Right lobe of liver (tissue), 6 donors: ENCODE measurements around the gene MYO7A. TPM values are rescaled to one million over a fixed set of nuclear protein-coding genes. Genes with fewer than 3 reads are reported as not detected.

ENCODE experiments used
- ATAC-seq, 4 donors: fragments of 200-7000 bp; cut with Tn5 transposase; one replicate each; pipeline ENCODE4 v1.9.1; 2020; ENCODE audit warnings: mild to moderate bottlenecking in 4 of 4, moderate library complexity in 4 of 4
- DNase-seq, 3 donors: peaks; one replicate each; pipeline ENCODE4 v3.0.0-alpha.2; 2020
- H3K27ac ChIP-seq, 3 donors: fragments of 200-600 bp; one replicate each; pipeline ENCODE4 v1.8.0; 2022
- H3K27me3 ChIP-seq, 2 donors: fragments of 200-600 bp; one replicate each; pipeline ENCODE4 v1.8.0; 2022
- H3K36me3 ChIP-seq, 4 donors: fragments of 200-600 bp; sonication (generic) in 1 of 4; one replicate each; pipeline versions ENCODE4 v1.5.1 to v1.8.0; 2017 to 2022; ENCODE audit warnings: control low read depth in 1 of 4
- H3K4me1 ChIP-seq, 4 donors: fragments of 200-600 bp; sonication (generic) in 1 of 4; one replicate each; pipeline versions ENCODE4 v1.5.1 to v1.8.0; 2017 to 2022; ENCODE audit warnings: control low read depth in 1 of 4
- H3K4me3 ChIP-seq, 3 donors: fragments of 200-600 bp; one replicate each; pipeline ENCODE4 v1.8.0; 2022
- H3K9me3 ChIP-seq, 4 donors: fragments of 200-600 bp; sonication (generic) in 1 of 4; one replicate each; pipeline versions ENCODE4 v1.5.1 to v1.8.0; 2017 to 2022; ENCODE audit warnings: control low read depth in 1 of 4
- POLR2A ChIP-seq: fragments of 450-650 bp; IDR thresholded peaks from one replicate; pipeline ENCODE4 v1.6.1; 2017; ENCODE audit warnings: antibody characterized with exemption, mild to moderate bottlenecking
- WGBS: methylation state at CpG from one replicate; pipeline ENCODE4 v1.1.6; 2018; ENCODE audit warnings: low coverage, low lambda C conversion rate; ENCODE audit not compliant: insufficient coverage; ENCODE audit errors: missing lambda C conversion rate; 5-methylcytosine and 5-hydroxymethylcytosine counted together
- intact Hi-C, 2 donors: fragments of 100-400 bp; cut with DNase I; formaldehyde crosslinking; loops; one replicate each; pipeline versions ENCODE4 v1.11.2 to v1.14.1; 2022
- long read RNA-seq: library from polyadenylated mRNA; unstranded; transcript quantifications from one replicate; pipeline ENCODE4 v2.0.0, GENCODE V29; 2019
- total RNA-seq, 6 experiments: library from RNA; depleted of rRNA in 2 of 6; stranded (reverse); fragments of >200 nt in 2 of 6; fragmentation: NEBNext Ultra II Directional in 3 of 6; extraction: Animal tissue kit (Norgen Biotek cat#: 25700) in 3 of 6; gene quantifications; one replicate each; pipeline versions ENCODE4 v1.1.0 to v1.2.4, GENCODE V29; 2016 to 2023
- TF ChIP-seq, protein P1 (sequence below), 4 donors: fragments of 200-600 bp in 3 of 4; fragments of 450-650 bp in 1 of 4; IDR thresholded peaks; one replicate each; pipeline versions ENCODE4 v1.5.1 to v1.8.0; 2016 to 2022; ENCODE audit warnings: antibody characterized with exemption in 4 of 4, mild to moderate bottlenecking in 2 of 4
- donor health status: DM: no; HTN: yes; CAD: no.
- donor health status: DM: no; HTN: no; CAD: no.
- donor health status: DM: no; HTN: no; CAD: no.
- donor health status: DM: no; HTN: yes; CAD: no.
- donor health status: DM: no; HTN: yes; CAD: no.

Gene MYO7A
- total RNA-seq: 10 to 100 TPM; 23.6 to 39.6 (median 32.0) TPM
- long read RNA-seq, partial matches to known transcripts: 1 of 2 reads
- long read RNA-seq, other reads (novel, unspliced or antisense): 1 of 2 reads

DNA sequence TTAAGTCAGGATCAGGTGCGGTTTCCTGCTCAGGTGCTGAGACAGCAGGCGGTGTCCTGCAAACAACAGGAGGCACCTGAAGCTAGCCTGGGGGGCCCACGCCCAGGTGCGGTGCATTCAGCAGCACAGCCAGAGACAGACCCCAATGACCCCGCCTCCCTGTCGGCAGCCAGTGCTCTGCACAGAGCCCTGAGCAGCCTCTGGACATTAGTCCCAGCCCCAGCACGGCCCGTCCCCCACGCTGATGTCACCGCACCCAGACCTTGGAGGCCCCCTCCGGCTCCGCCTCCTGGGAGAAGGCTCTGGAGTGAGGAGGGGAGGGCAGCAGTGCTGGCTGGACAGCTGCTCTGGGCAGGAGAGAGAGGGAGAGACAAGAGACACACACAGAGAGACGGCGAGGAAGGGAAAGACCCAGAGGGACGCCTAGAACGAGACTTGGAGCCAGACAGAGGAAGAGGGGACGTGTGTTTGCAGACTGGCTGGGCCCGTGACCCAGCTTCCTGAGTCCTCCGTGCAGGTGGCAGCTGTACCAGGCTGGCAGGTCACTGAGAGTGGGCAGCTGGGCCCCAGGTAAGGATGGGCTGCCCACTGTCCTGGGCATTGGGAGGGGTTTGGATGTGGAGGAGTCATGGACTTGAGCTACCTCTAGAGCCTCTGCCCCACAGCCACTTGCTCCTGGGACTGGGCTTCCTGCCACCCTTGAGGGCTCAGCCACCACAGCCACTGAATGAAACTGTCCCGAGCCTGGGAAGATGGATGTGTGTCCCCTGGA is at the start of gene MYO7A:
MYO7A (plus strand) TSS at position 327 of the 772 bp plus-strand sequence. CDS start 2,389 bp downstream, outside the sequence.
- Histone ChIP-seq H3K4me3 (peak within 1 kb of the TSS; percentile 40 to 61 (median 60)), H3K36me3 (peaks cover 0 to 16% (median under 1%) of the 10 kb centered on the region in 4 donors), H3K4me1 (peaks cover 0 to 50% (median 27%) of the 10 kb centered on the region in 4 donors), H3K9me3 (no peaks in the 10 kb centered on the region), H3K27me3 (no peaks in the 10 kb centered on the region), H3K27ac (peak within 1 kb of the TSS; percentile 63 to 93 (median 88))
- 3% methylated on average over 8 of the region's 20 CpGs for WGBS
- intact Hi-C loops: loop anchor here (5.0 to 10.0 kb wide), 3 partner anchors 59 to 427 kb away; no protein-coding TSS in a partner anchor
- ATAC-seq: peak; percentile 74 to 88 (median 78)
- DNase-seq: peak; percentile 92 to 96 (median 95)
- TF ChIP-seq, protein P1, sequence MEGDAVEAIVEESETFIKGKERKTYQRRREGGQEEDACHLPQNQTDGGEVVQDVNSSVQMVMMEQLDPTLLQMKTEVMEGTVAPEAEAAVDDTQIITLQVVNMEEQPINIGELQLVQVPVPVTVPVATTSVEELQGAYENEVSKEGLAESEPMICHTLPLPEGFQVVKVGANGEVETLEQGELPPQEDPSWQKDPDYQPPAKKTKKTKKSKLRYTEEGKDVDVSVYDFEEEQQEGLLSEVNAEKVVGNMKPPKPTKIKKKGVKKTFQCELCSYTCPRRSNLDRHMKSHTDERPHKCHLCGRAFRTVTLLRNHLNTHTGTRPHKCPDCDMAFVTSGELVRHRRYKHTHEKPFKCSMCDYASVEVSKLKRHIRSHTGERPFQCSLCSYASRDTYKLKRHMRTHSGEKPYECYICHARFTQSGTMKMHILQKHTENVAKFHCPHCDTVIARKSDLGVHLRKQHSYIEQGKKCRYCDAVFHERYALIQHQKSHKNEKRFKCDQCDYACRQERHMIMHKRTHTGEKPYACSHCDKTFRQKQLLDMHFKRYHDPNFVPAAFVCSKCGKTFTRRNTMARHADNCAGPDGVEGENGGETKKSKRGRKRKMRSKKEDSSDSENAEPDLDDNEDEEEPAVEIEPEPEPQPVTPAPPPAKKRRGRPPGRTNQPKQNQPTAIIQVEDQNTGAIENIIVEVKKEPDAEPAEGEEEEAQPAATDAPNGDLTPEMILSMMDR (IDR thresholded peaks at IDR 0.05): no peak
- peak; percentile 78 for TF ChIP-seq POLR2A

DNA sequence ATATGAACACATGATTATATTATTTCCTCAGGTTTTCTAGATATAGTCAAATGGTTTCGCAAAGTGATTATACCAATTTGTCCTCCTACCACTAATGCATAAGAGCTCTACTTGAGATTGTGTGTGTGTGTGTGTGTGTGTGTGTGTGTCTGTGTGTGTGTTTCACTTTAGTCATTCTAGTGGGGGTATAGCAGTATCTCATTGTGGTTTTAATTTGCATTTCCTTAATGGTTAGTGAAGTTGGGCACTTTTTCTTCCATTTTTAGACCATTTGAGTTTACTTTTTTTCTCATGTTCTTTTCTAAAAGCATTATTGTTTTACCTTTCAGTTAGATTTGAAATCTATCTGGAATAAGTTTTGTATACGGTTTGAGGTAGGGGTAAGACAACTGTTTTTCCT is 48.4 kb upstream of the MYO7A start:
- no peak overlapping the region for H3K4me3 ChIP-seq
- H3K36me3 ChIP-seq: no peaks in the 10 kb centered on the region
- TF ChIP-seq, protein P1 (IDR thresholded peaks at IDR 0.05): no peak
- TF ChIP-seq POLR2A: no peak
- ATAC-seq (no peak), DNase-seq (no peak)
- peaks cover 0 to 18% (median 9%) of the 10 kb centered on the region in 4 donors for H3K4me1 ChIP-seq
- WGBS: 83% methylated on average over 2 of the region's 2 CpGs
- H3K9me3 ChIP-seq: no peaks in the 10 kb centered on the region
- no peaks in the 10 kb centered on the region for H3K27me3 ChIP-seq
- no peak overlapping the region for H3K27ac ChIP-seq
- intact Hi-C loops: no loop called here

DNA sequence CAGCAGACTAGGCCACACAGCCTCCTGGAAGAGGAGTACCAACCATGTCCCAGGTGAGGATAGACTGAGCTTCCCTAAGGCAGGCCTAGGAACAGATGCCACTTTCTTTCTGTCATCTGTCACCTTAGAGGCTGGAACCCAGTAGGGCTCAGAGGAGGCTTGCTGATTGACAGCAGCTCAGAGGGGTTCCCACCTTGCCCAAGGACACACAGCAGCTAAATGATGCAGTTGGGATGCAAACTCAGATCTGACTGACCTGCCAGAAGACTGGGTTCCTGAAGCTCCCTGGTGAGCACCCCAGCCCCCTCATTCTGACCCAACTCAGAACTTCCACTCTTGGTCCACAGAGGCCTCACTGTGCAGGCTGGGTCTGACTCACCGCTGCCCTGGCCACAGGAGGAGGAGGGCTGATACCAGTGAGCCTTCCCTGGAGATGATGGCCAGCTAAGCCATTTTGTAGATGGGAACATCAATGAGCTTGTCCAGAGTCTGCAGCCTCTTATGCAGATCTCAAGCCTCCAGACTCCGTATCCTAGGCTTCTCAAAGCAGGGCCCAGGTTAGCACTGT is 47.3 kb upstream of the MYO7A start:
- peaks cover 0 to 22% (median 9%) of the 10 kb centered on the region in 4 donors for H3K4me1 ChIP-seq
- DNase-seq (peak in 1 of 3 donors; percentile 25), ATAC-seq (no peak)
- no peaks in the 10 kb centered on the region for H3K27me3 ChIP-seq
- H3K4me3 ChIP-seq: no peak overlapping the region
- no peak for TF ChIP-seq POLR2A
- TF ChIP-seq, protein P1 (IDR thresholded peaks at IDR 0.05): no peak
- H3K27ac ChIP-seq: no peak overlapping the region
- intact Hi-C loops: no loop called here
- peaks cover 0 to 7% (median 0%) of the 10 kb centered on the region in 4 donors for H3K36me3 ChIP-seq
- WGBS: no CpG with 5 or more reads among the region's 2 CpGs
- no peaks in the 10 kb centered on the region for H3K9me3 ChIP-seq

DNA sequence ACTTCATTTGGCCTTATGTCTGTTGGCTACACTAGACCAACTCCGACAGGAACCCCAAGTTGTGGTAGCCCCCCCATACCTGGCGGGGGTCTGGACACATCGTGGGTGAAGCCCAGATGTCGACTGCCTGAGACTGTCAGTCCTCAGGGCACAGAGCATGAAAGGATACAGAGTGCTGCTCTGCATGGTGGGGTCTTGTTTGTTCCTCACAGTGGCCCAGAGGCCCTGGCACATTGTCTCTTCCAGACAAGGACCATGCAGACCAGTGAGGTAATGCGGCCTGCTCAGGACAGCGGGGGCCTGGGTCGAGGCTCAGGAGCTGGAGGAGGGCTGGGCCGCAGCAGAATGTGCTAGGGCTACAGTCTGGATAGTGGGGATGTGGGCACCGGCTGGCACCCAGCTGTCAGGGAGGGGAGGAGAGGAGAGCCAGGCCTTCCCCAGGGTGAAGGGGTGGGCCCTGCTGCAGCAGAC is 46.6 kb upstream of the MYO7A start:
- H3K27ac ChIP-seq: no peak overlapping the region
- intact Hi-C loops: no loop called here
- peaks cover 0 to 28% (median 13%) of the 10 kb centered on the region in 4 donors for H3K4me1 ChIP-seq
- H3K4me3 ChIP-seq: no peak overlapping the region
- H3K27me3 ChIP-seq: no peaks in the 10 kb centered on the region
- H3K36me3 ChIP-seq: peaks cover 0 to 7% (median 0%) of the 10 kb centered on the region in 4 donors
- DNase-seq: peak in 1 of 3 donors; percentile 38
- no CpG with 5 or more reads among the region's 9 CpGs for WGBS
- ATAC-seq: no peak
- TF ChIP-seq, protein P1 (IDR thresholded peaks at IDR 0.05): no peak
- TF ChIP-seq POLR2A: no peak
- H3K9me3 ChIP-seq: no peaks in the 10 kb centered on the region
